Measurements from ENCODE around the gene CCDC137.

Gene CCDC137

GRCh38 chr17:81703747-81704654 lies 37.5 kb downstream of the CCDC137 start:
- Histone ChIP-seq H3K4me2 (ENCODE audit: low read length) (peak overlapping the region; percentile 96), H3K4me1 (ENCODE audit: insufficient read depth, low read length, severe bottlenecking) (peaks cover 30% of the 10 kb centered on the region), H3K9me2 (ENCODE audit: low read depth, low read length) (no peaks in the 10 kb centered on the region), H4K20me1 (ENCODE audit: insufficient read depth, low read length) (no peaks in the 10 kb centered on the region), H3K27ac (ENCODE audit: low read depth, low read length, poor library complexity, severe bottlenecking) (peak overlapping the region; percentile 54), H2AFZ (ENCODE audit: low read length) (no peak overlapping the region), H3K9ac (ENCODE audit: low read length) (peak overlapping the region; percentile 99), H3F3A (ENCODE audit: insufficient read depth, low read length) (no peaks in the 10 kb centered on the region), H3K79me2 (ENCODE audit: insufficient read depth, low read length) (peaks cover 31% of the 10 kb centered on the region), H3K36me3 (ENCODE audit: insufficient read depth, low read length) (peaks cover 81% of the 10 kb centered on the region), H3K4me3 (ENCODE audit: low read depth, low read length, poor library complexity, severe bottlenecking) (peak overlapping the region; percentile 95), H3K9me3 (ENCODE audit: low read length) (no peaks in the 10 kb centered on the region), H3K27me3 (ENCODE audit: insufficient read depth, low read length) (no peaks in the 10 kb centered on the region)
- TF ChIP-seq EZH2 (IDR thresholded peaks at IDR 0.05; ENCODE audit: borderline replicate concordance, low read length) = no peak
- TF ChIP-seq CTCF (IDR thresholded peaks at IDR 0.05; ENCODE audit: low read length) = no peak

GRCh38 chr17:81705518-81706231 lies 39.1 kb downstream of the CCDC137 start:
- Histone ChIP-seq H2AFZ (ENCODE audit: low read length) (no peak overlapping the region), H3F3A (ENCODE audit: insufficient read depth, low read length) (0 out of 2 replicates have a peak, but pooled peaks cover 4% of the 10 kb centered on the region), H3K9me3 (ENCODE audit: low read length) (no peaks in the 10 kb centered on the region), H3K27ac (ENCODE audit: low read depth, low read length, poor library complexity, severe bottlenecking) (no peak overlapping the region), H3K4me1 (ENCODE audit: insufficient read depth, low read length, severe bottlenecking) (peaks cover 37% of the 10 kb centered on the region), H4K20me1 (ENCODE audit: insufficient read depth, low read length) (no peaks in the 10 kb centered on the region), H3K4me2 (ENCODE audit: low read length) (no peak overlapping the region), H3K4me3 (ENCODE audit: low read depth, low read length, poor library complexity, severe bottlenecking) (no peak overlapping the region), H3K36me3 (ENCODE audit: insufficient read depth, low read length) (peaks cover 70% of the 10 kb centered on the region), H3K79me2 (ENCODE audit: insufficient read depth, low read length) (peaks cover 31% of the 10 kb centered on the region), H3K9me2 (ENCODE audit: low read depth, low read length) (no peaks in the 10 kb centered on the region), H3K9ac (ENCODE audit: low read length) (no peak overlapping the region), H3K27me3 (ENCODE audit: insufficient read depth, low read length) (no peaks in the 10 kb centered on the region)
- TF ChIP-seq CTCF (IDR thresholded peaks at IDR 0.05; ENCODE audit: low read length) (no peak), EZH2 (IDR thresholded peaks at IDR 0.05; ENCODE audit: borderline replicate concordance, low read length) (no peak)

GRCh38 chr17:81706232-81706611 lies 39.7 kb downstream of the CCDC137 start:
- H3K4me2 ChIP-seq (ENCODE audit: low read length) = no peak overlapping the region
- no peaks in the 10 kb centered on the region for H3K27me3 ChIP-seq (ENCODE audit: insufficient read depth, low read length)
- no peak overlapping the region for H3K4me3 ChIP-seq (ENCODE audit: low read depth, low read length, poor library complexity, severe bottlenecking)
- no peaks in the 10 kb centered on the region for H3K9me2 ChIP-seq (ENCODE audit: low read depth, low read length)
- no peak for TF ChIP-seq CTCF (IDR thresholded peaks at IDR 0.05; ENCODE audit: low read length)
- no peak for TF ChIP-seq EZH2 (IDR thresholded peaks at IDR 0.05; ENCODE audit: borderline replicate concordance, low read length)
- H3K9ac ChIP-seq (ENCODE audit: low read length) = no peak overlapping the region
- peaks cover 65% of the 10 kb centered on the region for H3K36me3 ChIP-seq (ENCODE audit: insufficient read depth, low read length)
- no peak overlapping the region for H3K27ac ChIP-seq (ENCODE audit: low read depth, low read length, poor library complexity, severe bottlenecking)
- no peaks in the 10 kb centered on the region for H3K9me3 ChIP-seq (ENCODE audit: low read length)
- H4K20me1 ChIP-seq (ENCODE audit: insufficient read depth, low read length) = no peaks in the 10 kb centered on the region
- H3K4me1 ChIP-seq (ENCODE audit: insufficient read depth, low read length, severe bottlenecking) = peaks cover 37% of the 10 kb centered on the region
- H3F3A ChIP-seq (ENCODE audit: insufficient read depth, low read length) = 0 out of 2 replicates have a peak, but pooled peaks cover 4% of the 10 kb centered on the region
- H2AFZ ChIP-seq (ENCODE audit: low read length) = no peak overlapping the region
- H3K79me2 ChIP-seq (ENCODE audit: insufficient read depth, low read length) = peaks cover 28% of the 10 kb centered on the region
